Memory B cell (primary cell): Measurements from ENCODE around the gene ARHGAP23.
"Not testable (repeated sequence)": the region's sequence is repeated elsewhere in the genome, so short reads cannot be mapped to it uniquely, and the experiment has no call there.

Experiments used
- ATAC-seq: fragments of 150-1000 bp; cut with Tn5 transposase; 2 replicates; pipeline ENCODE4 v1.10.0; 2021; ENCODE audit warnings: low read depth, mild to moderate bottlenecking, moderate library complexity
- DNase-seq, 2 donors: peaks; one replicate each; pipeline ENCODE4 v3.0.0; 2022; ENCODE audit warnings: low spot score in 2 of 2
- H3K27ac Mint-ChIP-seq: one replicate; pipeline ENCODE4 v1.8.0; 2022; ENCODE audit warnings: mild to moderate bottlenecking, moderate library complexity, mixed read lengths
- H3K27me3 Mint-ChIP-seq: one replicate; pipeline ENCODE4 v1.8.0; 2022; ENCODE audit warnings: mixed read lengths
- H3K36me3 Mint-ChIP-seq: one replicate; pipeline ENCODE4 v1.8.0; 2022; ENCODE audit warnings: mild to moderate bottlenecking, mixed read lengths
- H3K4me1 Mint-ChIP-seq: one replicate; pipeline ENCODE4 v1.8.0; 2022; ENCODE audit warnings: mixed read lengths
- H3K4me3 Mint-ChIP-seq: one replicate; pipeline ENCODE4 v1.8.0; 2022; ENCODE audit warnings: mild to moderate bottlenecking, moderate library complexity, mixed read lengths
- H3K9me3 Mint-ChIP-seq: one replicate; pipeline ENCODE4 v1.8.0; 2022; ENCODE audit warnings: mixed read lengths

Gene ARHGAP23

DNA sequence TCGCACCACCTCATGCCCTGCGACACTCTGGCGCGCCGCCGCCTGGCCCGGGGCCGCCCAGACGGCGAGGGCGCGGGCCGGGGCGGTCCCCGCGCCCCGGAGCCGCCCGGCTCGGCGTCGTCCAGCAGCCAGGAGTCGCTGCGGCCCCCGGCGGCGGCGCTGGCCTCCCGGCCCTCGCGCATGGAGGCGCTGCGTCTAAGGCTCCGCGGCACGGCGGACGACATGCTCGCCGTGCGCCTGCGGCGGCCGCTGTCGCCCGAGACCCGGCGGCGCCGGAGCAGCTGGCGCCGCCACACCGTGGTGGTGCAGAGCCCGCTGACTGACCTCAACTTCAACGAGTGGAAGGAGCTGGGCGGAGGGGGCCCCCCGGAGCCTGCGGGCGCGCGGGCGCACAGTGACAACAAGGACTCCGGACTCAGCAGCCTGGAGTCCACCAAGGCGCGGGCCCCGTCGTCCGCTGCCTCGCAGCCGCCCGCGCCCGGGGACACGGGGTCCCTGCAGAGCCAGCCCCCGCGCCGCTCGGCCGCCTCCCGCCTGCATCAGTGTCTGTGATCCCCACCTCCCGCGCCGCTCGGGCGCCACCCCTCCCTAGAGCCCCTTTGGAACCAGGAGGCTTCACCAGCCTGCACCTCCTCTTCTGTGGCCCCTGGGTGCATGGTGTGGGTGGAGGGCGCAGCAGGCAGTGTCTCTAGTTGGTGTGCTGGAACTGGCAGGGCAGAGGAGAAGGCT, 82.3 kb downstream of the ARHGAP23 start:
- DNase-seq = no peak
- Mint-ChIP-seq H3K27ac (no peak overlapping the region), H3K36me3 (peaks cover 2% of the 10 kb centered on the region), H3K9me3 (no peaks in the 10 kb centered on the region), H3K27me3 (peaks cover 30% of the 10 kb centered on the region), H3K4me1 (peaks cover 5% of the 10 kb centered on the region), H3K4me3 (no peak overlapping the region)
- peak; percentile 14 for ATAC-seq

DNA sequence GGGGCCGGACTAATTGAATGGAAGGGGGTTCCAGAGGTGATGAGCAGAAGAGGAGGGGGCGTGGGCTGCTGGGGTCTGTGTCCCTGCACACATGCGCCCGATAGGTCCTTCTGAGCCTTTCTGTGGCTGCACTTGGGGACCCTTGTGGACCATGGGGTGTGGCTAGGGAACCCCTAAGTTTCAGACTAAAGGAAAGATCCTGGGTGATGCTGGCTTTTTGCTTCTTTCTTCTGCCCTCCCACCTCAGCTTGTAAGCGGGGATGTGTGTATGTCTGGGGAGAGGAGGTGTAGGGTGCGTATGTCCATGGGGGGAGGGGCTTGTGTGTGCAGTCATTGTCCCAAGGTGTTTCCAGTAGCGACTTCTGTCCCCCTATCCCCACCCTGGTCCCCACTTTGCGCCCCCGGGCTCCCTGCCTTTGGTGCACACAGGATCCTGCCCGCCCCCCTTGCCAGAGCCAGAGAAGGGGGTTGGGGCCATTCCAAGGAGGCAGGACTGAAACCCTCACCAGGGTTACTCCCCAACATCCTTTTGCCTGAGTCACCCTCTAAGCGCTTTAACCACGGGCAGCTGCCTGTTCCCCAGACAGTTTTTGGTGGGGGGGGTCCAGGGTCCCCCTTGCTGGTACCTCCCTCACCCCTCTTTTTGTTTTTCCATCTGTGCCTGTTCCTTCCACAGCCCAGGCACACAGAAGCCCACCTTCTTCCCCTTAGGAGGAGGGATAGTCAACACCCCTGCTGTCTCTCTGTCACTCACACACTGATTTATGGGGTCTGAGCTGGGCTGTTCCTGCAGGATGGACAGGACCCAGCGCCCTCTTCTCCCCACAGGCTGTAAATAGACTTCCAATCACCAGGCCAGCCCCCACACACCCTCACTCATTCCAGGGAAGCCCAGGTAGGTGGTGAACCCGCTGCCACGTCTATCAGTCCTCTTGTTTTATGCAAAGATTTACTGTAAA, 83.2 kb downstream of the ARHGAP23 start:
- Mint-ChIP-seq H3K27ac (no peak overlapping the region), H3K4me1 (peaks cover 5% of the 10 kb centered on the region), H3K9me3 (no peaks in the 10 kb centered on the region), H3K4me3 (peak overlapping the region; percentile 4), H3K27me3 (peaks cover 30% of the 10 kb centered on the region), H3K36me3 (peaks cover 2% of the 10 kb centered on the region)
- ATAC-seq (no peak), DNase-seq (no peak)

DNA sequence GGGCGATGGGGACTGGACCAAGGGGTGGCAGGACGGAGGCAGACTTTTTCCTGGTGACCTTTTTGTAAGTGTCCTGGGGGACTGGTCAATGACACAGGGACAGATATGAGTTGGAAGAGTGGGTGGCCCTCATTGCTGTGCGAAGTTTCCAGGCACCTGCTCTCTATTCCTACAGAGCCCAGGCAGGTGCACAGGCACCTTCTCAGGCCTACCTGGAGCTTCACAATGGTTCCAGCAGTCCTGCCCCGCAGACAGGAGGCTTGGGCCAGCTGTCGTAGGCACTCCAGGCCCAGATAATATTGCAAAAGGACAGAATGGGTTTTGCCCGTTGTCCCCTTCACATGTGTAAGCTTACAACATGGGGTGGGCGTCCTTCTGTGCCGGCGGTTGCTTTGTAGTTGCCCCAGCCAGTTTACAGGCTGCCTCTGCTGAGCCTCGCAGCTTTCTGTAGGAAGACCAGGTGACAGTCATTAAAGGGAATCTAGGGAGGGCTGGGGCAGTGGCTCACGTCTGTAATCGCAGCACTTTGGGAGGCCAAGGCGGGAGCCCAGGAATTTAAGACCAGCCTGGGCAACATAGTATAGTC, 84.3 kb downstream of the ARHGAP23 start:
- DNase-seq (no peak), ATAC-seq (no peak)
- Mint-ChIP-seq H3K4me1 (peaks cover 5% of the 10 kb centered on the region), H3K27ac (no peak overlapping the region), H3K9me3 (no peaks in the 10 kb centered on the region), H3K4me3 (no peak overlapping the region), H3K36me3 (peaks cover 2% of the 10 kb centered on the region), H3K27me3 (peaks cover 28% of the 10 kb centered on the region)

DNA sequence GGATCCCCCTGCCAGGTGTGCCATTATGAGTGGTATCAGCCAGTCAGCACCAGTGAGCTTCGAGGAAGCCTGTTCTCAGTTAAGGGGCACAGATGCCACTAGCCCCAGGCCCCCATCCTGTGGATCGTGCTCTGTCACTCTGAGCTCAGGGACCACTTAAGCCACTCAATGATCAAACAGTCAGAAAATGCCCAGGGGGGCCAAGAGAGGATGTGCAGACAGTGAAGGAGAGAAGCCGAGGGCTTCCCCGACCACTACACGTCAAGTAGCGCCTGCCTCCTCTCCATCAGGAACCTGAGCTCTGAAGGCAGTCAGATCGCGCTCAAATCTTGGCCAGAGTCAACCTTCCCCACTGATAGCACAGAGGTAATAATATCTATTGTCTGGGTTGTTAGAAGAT, 98.3 kb downstream of the ARHGAP23 start:
- H3K4me1 Mint-ChIP-seq, DNase-seq, H3K36me3 Mint-ChIP-seq, H3K27ac Mint-ChIP-seq, H3K4me3 Mint-ChIP-seq, H3K9me3 Mint-ChIP-seq, ATAC-seq: not testable (repeated sequence)
- H3K27me3 Mint-ChIP-seq = peaks cover 17% of the 10 kb centered on the region

DNA sequence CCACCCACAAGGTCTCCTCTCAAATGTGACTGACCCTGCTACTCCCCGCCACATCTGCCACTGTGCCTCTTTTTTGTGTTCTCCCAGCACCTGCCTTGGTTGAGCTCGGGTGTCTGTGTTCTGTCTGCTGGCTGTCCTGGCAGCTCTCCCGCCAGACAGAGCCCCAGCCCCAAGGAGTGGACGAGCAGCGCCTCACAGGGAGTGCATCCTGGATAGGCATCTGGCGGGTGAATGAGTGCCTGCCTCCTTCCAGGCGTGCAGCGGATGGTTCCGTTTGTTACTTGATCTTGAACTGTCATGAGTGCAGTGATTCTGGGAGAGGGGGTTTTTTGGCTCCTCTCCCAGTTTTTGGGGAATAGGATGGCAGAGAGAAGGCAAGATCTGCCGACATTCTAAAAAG, 99.9 kb downstream of the ARHGAP23 start:
- not testable (repeated sequence) for H3K4me3 Mint-ChIP-seq, H3K9me3 Mint-ChIP-seq, H3K4me1 Mint-ChIP-seq, H3K27ac Mint-ChIP-seq, H3K36me3 Mint-ChIP-seq, DNase-seq, ATAC-seq
- H3K27me3 Mint-ChIP-seq = peaks cover 25% of the 10 kb centered on the region

DNA sequence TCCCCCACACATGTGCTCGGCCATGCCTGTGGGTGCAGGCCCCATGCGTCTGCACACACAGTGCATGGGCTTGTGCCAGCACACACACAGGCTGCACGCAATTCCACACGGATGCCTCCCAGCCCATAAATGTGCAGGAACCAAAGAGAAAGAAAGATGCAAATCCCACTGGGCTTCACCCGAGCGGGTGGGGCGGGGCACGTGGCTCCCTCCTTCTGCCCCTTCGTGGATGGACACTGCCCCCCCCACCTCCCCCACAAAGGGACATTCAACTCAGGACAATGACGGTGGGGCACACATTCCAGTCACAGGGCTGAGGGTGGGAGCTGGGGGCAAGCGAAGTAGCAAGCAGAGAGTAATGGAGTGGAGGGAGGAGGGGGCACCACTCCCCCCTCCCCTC, 102.6 kb downstream of the ARHGAP23 start:
- not testable (repeated sequence) for H3K4me3 Mint-ChIP-seq, H3K4me1 Mint-ChIP-seq, H3K9me3 Mint-ChIP-seq, ATAC-seq, H3K36me3 Mint-ChIP-seq, DNase-seq, H3K27ac Mint-ChIP-seq
- peaks cover 35% of the 10 kb centered on the region for H3K27me3 Mint-ChIP-seq

DNA sequence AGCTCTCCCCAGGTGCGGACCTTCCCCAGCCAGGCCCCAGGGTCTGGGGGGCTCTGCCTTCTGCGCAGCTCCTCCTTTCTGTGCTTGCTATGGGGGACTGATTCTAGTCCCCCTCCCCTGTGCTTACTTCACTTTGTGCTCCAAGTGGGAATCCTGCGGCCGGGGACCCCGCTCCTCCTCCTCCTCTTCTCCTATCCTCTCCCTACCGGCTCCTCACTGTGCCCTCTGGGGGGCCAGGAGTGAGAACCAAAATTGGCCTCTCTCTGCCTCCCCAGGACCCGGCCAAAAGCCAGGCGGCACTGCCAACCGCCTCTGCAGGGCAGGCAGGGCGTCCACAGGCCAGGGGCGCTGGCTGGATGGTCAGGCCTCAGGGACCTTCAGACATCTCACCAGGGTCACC, 103.5 kb downstream of the ARHGAP23 start:
- H3K27ac Mint-ChIP-seq, H3K4me1 Mint-ChIP-seq, H3K9me3 Mint-ChIP-seq, H3K36me3 Mint-ChIP-seq, H3K4me3 Mint-ChIP-seq, DNase-seq, ATAC-seq: not testable (repeated sequence)
- H3K27me3 Mint-ChIP-seq = peaks cover 43% of the 10 kb centered on the region

DNA sequence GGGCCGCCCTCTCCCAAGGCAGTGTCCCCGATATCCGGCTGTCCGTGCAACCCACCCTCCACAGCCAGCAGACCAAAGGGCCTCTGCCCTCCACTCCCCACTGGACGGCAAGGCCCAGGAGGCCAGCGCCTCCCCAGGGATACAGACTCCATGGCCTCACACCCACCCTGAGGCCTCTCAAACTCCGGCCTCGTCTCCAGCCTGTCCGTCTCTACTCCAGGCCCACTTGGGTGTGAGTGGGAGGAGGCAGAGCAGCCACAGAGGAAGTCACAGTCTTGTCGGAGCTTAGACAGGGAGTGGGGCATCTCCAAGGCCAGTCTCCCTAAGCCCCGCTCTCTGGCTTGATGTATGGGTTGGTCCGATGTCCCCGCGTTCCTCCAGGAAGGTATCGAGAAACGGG, 104.2 kb downstream of the ARHGAP23 start:
- Mint-ChIP-seq H3K27me3 (peaks cover 43% of the 10 kb centered on the region), H3K4me3 (no peak overlapping the region), H3K9me3 (no peaks in the 10 kb centered on the region), H3K4me1 (no peaks in the 10 kb centered on the region), H3K27ac (no peak overlapping the region), H3K36me3 (no peaks in the 10 kb centered on the region)
- DNase-seq (no peak), ATAC-seq (no peak)

DNA sequence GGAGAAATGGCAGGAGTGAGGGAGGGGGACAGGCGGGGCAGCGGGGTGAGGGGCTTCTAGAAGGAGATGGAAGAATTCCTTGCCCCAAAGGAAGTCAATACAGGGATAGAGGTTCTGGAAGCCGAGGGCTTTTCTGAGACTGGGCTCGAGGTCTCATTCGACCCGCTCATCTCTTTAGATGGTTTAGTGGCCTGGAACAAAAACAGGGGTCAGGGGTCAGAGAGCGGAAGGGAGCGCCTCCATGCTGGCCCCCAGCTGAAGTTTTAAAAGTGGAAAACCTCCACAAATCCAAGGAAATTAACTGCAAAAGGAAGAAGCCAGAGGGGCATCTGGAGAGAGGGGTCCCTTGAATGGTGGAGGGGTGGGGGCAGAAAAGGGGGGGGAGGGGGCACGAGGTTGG, 105.0 kb downstream of the ARHGAP23 start:
- peaks cover 38% of the 10 kb centered on the region for H3K27me3 Mint-ChIP-seq
- H3K36me3 Mint-ChIP-seq = no peaks in the 10 kb centered on the region
- ATAC-seq = no peak
- H3K27ac Mint-ChIP-seq = no peak overlapping the region
- no peaks in the 10 kb centered on the region for H3K4me1 Mint-ChIP-seq
- H3K4me3 Mint-ChIP-seq = no peak overlapping the region
- DNase-seq = no peak
- H3K9me3 Mint-ChIP-seq = no peaks in the 10 kb centered on the region

DNA sequence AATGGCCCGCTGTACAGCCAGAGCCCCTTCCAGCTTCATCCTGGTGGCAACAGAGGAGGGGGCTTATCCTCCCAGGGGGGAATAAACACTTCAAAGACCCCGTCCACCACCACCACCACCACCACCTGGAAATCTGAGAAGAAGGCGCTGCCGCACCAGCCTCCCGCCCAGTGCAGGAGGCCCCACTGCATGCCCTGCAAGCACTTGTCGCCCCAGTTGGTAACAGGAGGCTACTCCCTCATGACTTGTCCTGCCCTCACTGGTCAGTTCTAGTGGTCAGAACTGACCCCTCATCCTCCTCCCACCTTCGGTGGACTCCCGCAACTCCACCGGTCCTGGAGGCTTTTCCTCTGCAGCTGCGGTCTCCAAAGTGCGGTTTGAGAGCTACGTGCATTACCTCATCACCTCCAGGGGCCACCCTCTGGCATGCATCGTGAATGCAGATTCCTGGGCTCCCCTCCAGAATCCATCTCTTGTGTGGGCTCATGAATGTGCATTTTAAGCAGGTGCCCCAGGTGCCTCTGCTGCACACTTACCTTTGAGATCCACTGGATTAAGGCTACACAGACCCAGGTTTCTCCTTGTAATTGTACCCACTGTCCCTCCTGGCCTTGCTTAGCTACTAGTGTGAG, 105.7 kb downstream of the ARHGAP23 start:
- no peaks in the 10 kb centered on the region for H3K4me1 Mint-ChIP-seq
- H3K36me3 Mint-ChIP-seq = no peaks in the 10 kb centered on the region
- no peak overlapping the region for H3K27ac Mint-ChIP-seq
- DNase-seq = no peak
- no peak for ATAC-seq
- no peaks in the 10 kb centered on the region for H3K9me3 Mint-ChIP-seq
- H3K27me3 Mint-ChIP-seq = peaks cover 34% of the 10 kb centered on the region
- H3K4me3 Mint-ChIP-seq = no peak overlapping the region

DNA sequence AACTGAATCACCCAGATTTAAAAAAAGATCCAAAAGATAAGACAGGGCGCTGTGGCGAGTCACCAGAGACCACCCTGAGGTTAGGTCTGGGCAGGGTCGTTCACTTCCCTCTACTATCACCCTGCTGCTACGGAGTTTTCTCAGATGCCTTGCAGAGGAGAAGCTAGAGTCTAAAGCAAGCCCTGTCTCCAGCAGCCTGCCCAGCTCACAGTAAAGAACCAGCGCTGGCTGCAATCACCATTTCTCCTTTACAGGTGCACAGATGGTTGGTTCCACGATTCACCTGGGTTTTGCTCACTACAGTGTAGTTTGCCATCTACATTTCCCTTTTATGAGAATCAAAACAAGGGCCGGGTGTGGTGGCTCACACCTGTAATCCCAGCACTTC, 106.2 kb downstream of the ARHGAP23 start:
- Mint-ChIP-seq H3K4me3 (no peak overlapping the region), H3K27ac (no peak overlapping the region), H3K4me1 (no peaks in the 10 kb centered on the region), H3K36me3 (no peaks in the 10 kb centered on the region), H3K9me3 (no peaks in the 10 kb centered on the region), H3K27me3 (peaks cover 35% of the 10 kb centered on the region)
- ATAC-seq (no peak), DNase-seq (no peak)

DNA sequence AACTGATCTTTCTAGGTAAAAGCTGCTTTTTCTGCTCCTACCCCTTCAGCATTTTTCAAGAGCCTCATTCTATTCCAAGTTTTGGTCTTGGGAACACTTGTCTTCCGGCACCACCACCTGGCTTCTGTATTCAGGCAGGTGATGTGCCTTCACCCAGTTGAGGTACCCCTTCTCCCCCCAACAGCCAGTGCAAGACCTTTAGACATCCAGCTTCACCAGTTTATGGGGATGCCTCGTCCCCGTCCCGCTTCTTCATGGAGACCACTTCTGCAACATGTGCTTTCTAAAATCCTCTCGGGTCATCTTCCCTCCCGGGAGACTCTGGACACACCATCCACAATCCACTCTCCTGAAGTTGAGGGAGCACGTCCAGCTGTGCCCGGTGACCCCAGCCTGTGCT, 107.6 kb downstream of the ARHGAP23 start:
- Mint-ChIP-seq H3K27me3 (peaks cover 32% of the 10 kb centered on the region), H3K4me1 (no peaks in the 10 kb centered on the region), H3K9me3 (no peaks in the 10 kb centered on the region), H3K4me3 (no peak overlapping the region), H3K36me3 (no peaks in the 10 kb centered on the region), H3K27ac (no peak overlapping the region)
- ATAC-seq (no peak), DNase-seq (no peak)

DNA sequence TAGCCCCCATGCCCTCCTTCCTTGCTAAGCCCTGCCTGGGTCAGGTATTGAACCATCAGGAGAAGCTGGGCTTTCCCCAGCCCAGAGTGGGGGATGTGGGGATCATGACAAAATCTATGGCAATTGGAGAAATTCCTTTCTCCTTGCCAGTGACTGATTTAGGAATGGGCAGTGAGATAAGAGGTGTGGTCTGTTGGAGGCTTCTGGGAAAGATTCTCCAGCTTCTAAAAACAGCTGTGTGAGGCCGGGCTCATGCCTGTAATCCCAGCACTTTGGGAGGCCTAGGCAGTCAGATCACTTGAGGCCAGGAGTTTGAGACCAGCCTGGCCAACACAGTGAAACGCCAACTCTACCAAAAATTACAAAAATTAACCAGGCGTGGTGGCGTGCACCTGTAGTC, 108.4 kb downstream of the ARHGAP23 start:
- no peak overlapping the region for H3K4me3 Mint-ChIP-seq

DNA sequence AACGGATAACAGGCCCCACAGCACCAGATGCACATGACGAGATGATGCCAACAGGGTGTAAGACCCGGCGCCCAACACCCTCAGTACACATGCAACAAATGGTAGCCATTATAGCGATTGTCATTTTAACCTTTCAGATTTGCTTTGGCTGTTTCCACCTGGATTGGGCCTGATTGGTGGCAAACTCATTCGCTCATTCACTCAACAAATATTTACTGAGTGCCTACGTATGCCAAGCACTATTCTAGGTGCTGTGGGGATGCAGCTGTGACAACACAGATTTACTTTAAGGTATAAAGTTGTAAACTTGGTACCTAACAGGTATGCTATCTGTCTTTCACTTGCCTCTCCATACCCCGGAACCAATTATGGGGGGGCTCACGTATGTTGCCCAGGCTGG, 110.6 kb downstream of the ARHGAP23 start:
- Mint-ChIP-seq H3K4me3 (no peak overlapping the region), H3K36me3 (no peaks in the 10 kb centered on the region), H3K27me3 (peaks cover 33% of the 10 kb centered on the region), H3K4me1 (no peaks in the 10 kb centered on the region), H3K9me3 (no peaks in the 10 kb centered on the region), H3K27ac (no peak overlapping the region)
- ATAC-seq (no peak), DNase-seq (no peak)

More for the DNA sequence above, 108.4 kb downstream of the ARHGAP23 start:
- ATAC-seq (no peak), DNase-seq (no peak)
- H3K4me1 Mint-ChIP-seq = no peaks in the 10 kb centered on the region
- no peaks in the 10 kb centered on the region for H3K36me3 Mint-ChIP-seq
- peaks cover 33% of the 10 kb centered on the region for H3K27me3 Mint-ChIP-seq
- no peaks in the 10 kb centered on the region for H3K9me3 Mint-ChIP-seq
- H3K27ac Mint-ChIP-seq = no peak overlapping the region
